Right lobe of liver (tissue), 6 donors: Measurements from ENCODE around the gene PCNX3. TPM values are rescaled to one million over a fixed set of nuclear protein-coding genes. Genes with fewer than 3 reads are reported as not detected.

Source experiments
- ATAC-seq, 4 donors: fragments of 200-7000 bp; cut with Tn5 transposase; one replicate each; pipeline ENCODE4 v1.9.1; 2020; ENCODE audit warnings: mild to moderate bottlenecking in 4 of 4, moderate library complexity in 4 of 4
- DNase-seq, 3 donors: peaks; one replicate each; pipeline ENCODE4 v3.0.0-alpha.2; 2020
- H3K27ac ChIP-seq, 3 donors: fragments of 200-600 bp; one replicate each; pipeline ENCODE4 v1.8.0; 2022
- H3K27me3 ChIP-seq, 2 donors: fragments of 200-600 bp; one replicate each; pipeline ENCODE4 v1.8.0; 2022
- H3K36me3 ChIP-seq, 4 donors: fragments of 200-600 bp; sonication (generic) in 1 of 4; one replicate each; pipeline versions ENCODE4 v1.5.1 to v1.8.0; 2017 to 2022; ENCODE audit warnings: control low read depth in 1 of 4
- H3K4me1 ChIP-seq, 4 donors: fragments of 200-600 bp; sonication (generic) in 1 of 4; one replicate each; pipeline versions ENCODE4 v1.5.1 to v1.8.0; 2017 to 2022; ENCODE audit warnings: control low read depth in 1 of 4
- H3K4me3 ChIP-seq, 3 donors: fragments of 200-600 bp; one replicate each; pipeline ENCODE4 v1.8.0; 2022
- H3K9me3 ChIP-seq, 4 donors: fragments of 200-600 bp; sonication (generic) in 1 of 4; one replicate each; pipeline versions ENCODE4 v1.5.1 to v1.8.0; 2017 to 2022; ENCODE audit warnings: control low read depth in 1 of 4
- POLR2A ChIP-seq: fragments of 450-650 bp; IDR thresholded peaks from one replicate; pipeline ENCODE4 v1.6.1; 2017; ENCODE audit warnings: antibody characterized with exemption, mild to moderate bottlenecking
- WGBS: methylation state at CpG from one replicate; pipeline ENCODE4 v1.1.6; 2018; ENCODE audit warnings: low coverage, low lambda C conversion rate; ENCODE audit not compliant: insufficient coverage; ENCODE audit errors: missing lambda C conversion rate; 5-methylcytosine and 5-hydroxymethylcytosine counted together
- intact Hi-C, 2 donors: fragments of 100-400 bp; cut with DNase I; formaldehyde crosslinking; loops; one replicate each; pipeline versions ENCODE4 v1.11.2 to v1.14.1; 2022
- total RNA-seq, 6 experiments: library from RNA; depleted of rRNA in 2 of 6; stranded (reverse); fragments of >200 nt in 2 of 6; fragmentation: NEBNext Ultra II Directional in 3 of 6; extraction: Animal tissue kit (Norgen Biotek cat#: 25700) in 3 of 6; gene quantifications; one replicate each; pipeline versions ENCODE4 v1.1.0 to v1.2.4, GENCODE V29; 2016 to 2023
- TF ChIP-seq, protein P1 (sequence below), 4 donors: fragments of 200-600 bp in 3 of 4; fragments of 450-650 bp in 1 of 4; IDR thresholded peaks; one replicate each; pipeline versions ENCODE4 v1.5.1 to v1.8.0; 2016 to 2022; ENCODE audit warnings: antibody characterized with exemption in 4 of 4, mild to moderate bottlenecking in 2 of 4
- donor health status: DM: no; HTN: yes; CAD: no.
- donor health status: DM: no; HTN: no; CAD: no.
- donor health status: DM: no; HTN: no; CAD: no.
- donor health status: DM: no; HTN: yes; CAD: no.
- donor health status: DM: no; HTN: yes; CAD: no.

The PCNX3 gene
- total RNA-seq, 6 experiments from 2014 or later: 11.2 to 32.9 (median 12.4) TPM

- Histone ChIP-seq H3K27ac (no peak overlapping the region), H3K27me3 (no peaks in the 10 kb centered on the region), H3K4me3 (no peak overlapping the region), H3K9me3 (no peaks in the 10 kb centered on the region), H3K4me1 (peaks cover 0 to 31% (median 10%) of the 10 kb centered on the region in 4 donors), H3K36me3 (peaks cover 0 to 41% (median 13%) of the 10 kb centered on the region in 4 donors)
- no peak for ATAC-seq
- intact Hi-C loops: no loop called here
- WGBS: 40% methylated on average over 1 of the region's 14 CpGs
- no peak for TF ChIP-seq POLR2A
- TF ChIP-seq, protein P1, sequence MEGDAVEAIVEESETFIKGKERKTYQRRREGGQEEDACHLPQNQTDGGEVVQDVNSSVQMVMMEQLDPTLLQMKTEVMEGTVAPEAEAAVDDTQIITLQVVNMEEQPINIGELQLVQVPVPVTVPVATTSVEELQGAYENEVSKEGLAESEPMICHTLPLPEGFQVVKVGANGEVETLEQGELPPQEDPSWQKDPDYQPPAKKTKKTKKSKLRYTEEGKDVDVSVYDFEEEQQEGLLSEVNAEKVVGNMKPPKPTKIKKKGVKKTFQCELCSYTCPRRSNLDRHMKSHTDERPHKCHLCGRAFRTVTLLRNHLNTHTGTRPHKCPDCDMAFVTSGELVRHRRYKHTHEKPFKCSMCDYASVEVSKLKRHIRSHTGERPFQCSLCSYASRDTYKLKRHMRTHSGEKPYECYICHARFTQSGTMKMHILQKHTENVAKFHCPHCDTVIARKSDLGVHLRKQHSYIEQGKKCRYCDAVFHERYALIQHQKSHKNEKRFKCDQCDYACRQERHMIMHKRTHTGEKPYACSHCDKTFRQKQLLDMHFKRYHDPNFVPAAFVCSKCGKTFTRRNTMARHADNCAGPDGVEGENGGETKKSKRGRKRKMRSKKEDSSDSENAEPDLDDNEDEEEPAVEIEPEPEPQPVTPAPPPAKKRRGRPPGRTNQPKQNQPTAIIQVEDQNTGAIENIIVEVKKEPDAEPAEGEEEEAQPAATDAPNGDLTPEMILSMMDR (IDR thresholded peaks at IDR 0.05): no peak
- DNase-seq: no peak
Measured at GRCh38 chr11:65634109-65634436, 18.5 kb downstream of the PCNX3 start.

DNA sequence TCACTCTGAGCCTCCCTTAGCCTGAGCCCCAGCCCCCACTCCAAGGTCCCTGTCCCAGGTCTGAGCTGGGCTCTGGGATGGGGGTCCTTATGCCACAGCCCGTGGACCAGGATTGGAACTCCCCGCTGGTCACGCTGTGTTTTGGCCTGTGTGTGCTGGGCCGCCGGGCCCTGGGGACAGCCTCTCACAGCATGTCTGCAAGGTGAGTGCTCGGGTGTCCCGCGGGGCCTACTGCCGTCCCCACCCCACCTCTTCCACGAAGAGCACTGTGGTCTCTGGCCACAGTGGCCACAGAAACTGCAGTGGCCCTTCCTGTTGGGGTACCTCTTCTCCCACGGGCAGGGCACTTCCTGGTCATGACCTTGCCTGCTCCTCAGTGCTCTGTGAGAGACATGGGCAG, 18.9 kb downstream of the PCNX3 start:
- intact Hi-C loops: no loop called here
- Histone ChIP-seq H3K9me3 (no peaks in the 10 kb centered on the region), H3K4me1 (peaks cover 0 to 31% (median 11%) of the 10 kb centered on the region in 4 donors), H3K4me3 (no peak overlapping the region), H3K27me3 (no peaks in the 10 kb centered on the region), H3K36me3 (peaks cover 0 to 37% (median 13%) of the 10 kb centered on the region in 4 donors), H3K27ac (no peak overlapping the region)
- ATAC-seq (no peak), DNase-seq (no peak)
- TF ChIP-seq POLR2A: no peak
- TF ChIP-seq, protein P1 (IDR thresholded peaks at IDR 0.05): no peak
- no CpG with 5 or more reads among the region's 11 CpGs for WGBS

- intact Hi-C loops: no loop called here
- peaks cover 0 to 31% (median 11%) of the 10 kb centered on the region in 4 donors for H3K36me3 ChIP-seq
- no peak for ATAC-seq
- no peak overlapping the region for H3K4me3 ChIP-seq
- no peak for TF ChIP-seq POLR2A
- TF ChIP-seq, protein P1 (IDR thresholded peaks at IDR 0.05): no peak
- no peak overlapping the region for H3K27ac ChIP-seq
- H3K27me3 ChIP-seq: no peaks in the 10 kb centered on the region
- H3K9me3 ChIP-seq: no peaks in the 10 kb centered on the region
- DNase-seq: no peak
- peaks cover 0 to 31% (median 11%) of the 10 kb centered on the region in 4 donors for H3K4me1 ChIP-seq
- 100% methylated on average over 2 of the region's 46 CpGs for WGBS
Measured at GRCh38 chr11:65634905-65635731, 19.5 kb downstream of the PCNX3 start.

GRCh38 chr11:65636108-65637031, 20.8 kb downstream of the PCNX3 start:
- no peaks in the 10 kb centered on the region for H3K27me3 ChIP-seq
- peaks cover 0 to 31% (median 11%) of the 10 kb centered on the region in 4 donors for H3K4me1 ChIP-seq
- no peak overlapping the region for H3K27ac ChIP-seq
- 91% methylated on average over 9 of the region's 28 CpGs for WGBS
- intact Hi-C loops: no loop called here
- no peak overlapping the region for H3K4me3 ChIP-seq
- DNase-seq (no peak), ATAC-seq (no peak)
- no peak for TF ChIP-seq POLR2A
- TF ChIP-seq, protein P1 (IDR thresholded peaks at IDR 0.05): no peak
- no peaks in the 10 kb centered on the region for H3K9me3 ChIP-seq
- peaks cover 0 to 22% (median 11%) of the 10 kb centered on the region in 4 donors for H3K36me3 ChIP-seq
